GM12878 (cell line): ENCODE data around the gene UBA6. TPM values are rescaled to one million over a fixed set of nuclear protein-coding genes. Genes with fewer than 3 reads are reported as not detected.

Experiments used
- ATAC-seq: fragments of 200-7000 bp; cut with Tn5 transposase; 3 replicates; pipeline ENCODE4 v1.9.1; 2020; ENCODE audit warnings: mild to moderate bottlenecking, moderate library complexity
- BruUV-seq: library from RNA; stranded (reverse); fragments of 400-500 nt; replicated peaks from 2 replicates; lab custom pipeline; 2021; lab: Mats Ljungman, UMichigan
- CTCF ChIA-PET: fragments of 300-600 bp; sonication (Branson Sonifier 250); formaldehyde crosslinking; extraction: SDS; loops from one replicate; lab custom pipeline; 2021; ENCODE audit warnings: inconsistent platforms; lab: Yijun Ruan, JAX
- POLR2A ChIA-PET: fragments of 350-600 bp; formaldehyde crosslinking; extraction: SDS; loops from one replicate; lab custom pipeline; 2021; ENCODE audit warnings: inconsistent platforms; lab: Charles Lee
- RAD21 ChIA-PET: fragments of 300-600 bp; sonication (Branson Sonifier 250); formaldehyde crosslinking; loops from one replicate; lab custom pipeline; 2023; ENCODE audit warnings: antibody characterized with exemption; ENCODE audit not compliant: unreplicated experiment; lab: Charles Lee
- SMC1A ChIA-PET: fragments of 300-600 bp; sonication (Branson Sonifier 250); formaldehyde crosslinking; loops from one replicate; lab custom pipeline; 2023; ENCODE audit not compliant: unreplicated experiment, uncharacterized antibody; lab: Charles Lee
- DNase-seq: peaks from one replicate; pipeline ENCODE4 v3.0.0-alpha.2; 2011; ENCODE audit warnings: low read depth, low spot score
- FAIRE-seq: peaks from 3 replicates; lab custom pipeline; 2011; peaks lifted over from hg19 to GRCh38; lab: Jason Lieb, UNC
- H2AFZ ChIP-seq: 2 replicates; pipeline ENCODE4 v1.6.0; 2011; ENCODE audit warnings: low read depth, low read length, control low read depth; ENCODE audit not compliant: control insufficient read depth
- H3K27ac ChIP-seq: 2 replicates; pipeline ENCODE4 v1.5.1; 2011; ENCODE audit warnings: control low read depth; ENCODE audit not compliant: control insufficient read depth, insufficient read depth
- H3K27me3 ChIP-seq, 2 experiments: replicated peaks in 1 of 2; 2 replicates each; pipeline versions ENCODE4 v1.6.0 to v1.6.1; 2011; ENCODE audit warnings: low read length in 1 of 2; ENCODE audit not compliant: control insufficient read depth in 2 of 2, insufficient read depth in 2 of 2
- H3K36me3 ChIP-seq, 2 experiments: 2 replicates each; pipeline ENCODE4 v1.5.1; 2011; ENCODE audit warnings: low read length in 1 of 2; ENCODE audit not compliant: control insufficient read depth in 2 of 2, insufficient read depth in 2 of 2
- H3K4me1 ChIP-seq: 2 replicates; pipeline ENCODE4 v1.6.1; 2011; ENCODE audit warnings: mild to moderate bottlenecking, low read length, moderate library complexity, mixed read lengths; ENCODE audit not compliant: control insufficient read depth, insufficient read depth
- H3K4me2 ChIP-seq: 2 replicates; pipeline ENCODE4 v1.6.0; 2011; ENCODE audit warnings: control low read depth; ENCODE audit not compliant: control insufficient read depth, insufficient read depth
- H3K4me3 ChIP-seq: fragments of 200-600 bp; sonication (generic); 2 replicates; pipeline ENCODE4 v1.5.1; 2016
- H3K79me2 ChIP-seq: 2 replicates; pipeline ENCODE4 v1.6.0; 2011; ENCODE audit warnings: low read length; ENCODE audit not compliant: control insufficient read depth, insufficient read depth
- H3K9ac ChIP-seq: 2 replicates; pipeline ENCODE4 v1.8.0; 2011; ENCODE audit warnings: low read length, control low read depth, mixed read lengths; ENCODE audit not compliant: control insufficient read depth, insufficient read depth
- H3K9me3 ChIP-seq: replicated peaks from 3 replicates; pipeline ENCODE4 v1.5.1; 2011; ENCODE audit warnings: mild to moderate bottlenecking, low read length; ENCODE audit not compliant: control insufficient read depth, insufficient read depth
- H4K20me1 ChIP-seq: 2 replicates; pipeline ENCODE4 v1.6.0; 2011; ENCODE audit not compliant: control insufficient read depth, insufficient read depth
- BHLHE40 ChIP-seq, 2 experiments: fragments of 450-650 bp in 1 of 2; IDR thresholded peaks; 2 replicates each; pipeline ENCODE4 v1.6.1; 2011 to 2017; ENCODE audit warnings: low read depth in 2 of 2, borderline replicate concordance in 1 of 2, improper control_type of control experiment in 1 of 2, low read length in 1 of 2, mild to moderate bottlenecking in 1 of 2
- E4F1 ChIP-seq: fragments of 450-650 bp; IDR thresholded peaks from 2 replicates; pipeline ENCODE4 v1.6.1; 2018; ENCODE audit warnings: borderline replicate concordance, mild to moderate bottlenecking; ENCODE audit not compliant: partially characterized antibody
- ESRRA ChIP-seq: IDR thresholded peaks from 2 replicates; pipeline ENCODE4 v1.6.1; 2012; ENCODE audit warnings: mild to moderate bottlenecking, low read length, improper control_type of control experiment
- HDGF ChIP-seq: fragments of 450-650 bp; IDR thresholded peaks from 2 replicates; pipeline ENCODE4 v1.6.1; 2016; ENCODE audit warnings: antibody characterized with exemption
- NFIC ChIP-seq: IDR thresholded peaks from 2 replicates; pipeline ENCODE4 v1.6.1; 2012; ENCODE audit warnings: low read depth, mild to moderate bottlenecking, inconsistent platforms, low read length, moderate library complexity
- NR2C2 ChIP-seq: IDR thresholded peaks from 2 replicates; pipeline ENCODE4 v1.6.1; 2011; ENCODE audit warnings: borderline replicate concordance, low read depth; ENCODE audit not compliant: control insufficient read depth, insufficient read length
- POLR2A ChIP-seq: IDR thresholded peaks from 2 replicates; pipeline ENCODE4 v1.6.1; 2011; ENCODE audit warnings: low read depth, mild to moderate bottlenecking, low read length
- RBBP5 ChIP-seq: fragments of 200-600 bp; sonication (generic); conservative IDR thresholded peaks from 2 replicates; pipeline ENCODE4 v1.6.1; 2016
- REST ChIP-seq: IDR thresholded peaks from 2 replicates; pipeline ENCODE4 v1.6.1; 2012; ENCODE audit warnings: mild to moderate bottlenecking, low read depth, low read length
- RUNX3 ChIP-seq: IDR thresholded peaks from 2 replicates; pipeline ENCODE4 v1.6.1; 2012; ENCODE audit warnings: low read length, inconsistent platforms
- SREBF2 ChIP-seq: IDR thresholded peaks from 2 replicates; pipeline ENCODE4 v1.6.1; 2012; ENCODE audit warnings: mild to moderate bottlenecking, low read length
- STAT1 ChIP-seq: fragments of 450-650 bp; conservative IDR thresholded peaks from 2 replicates; pipeline ENCODE4 v1.6.1; 2014; ENCODE audit warnings: antibody characterized with exemption, mild to moderate bottlenecking
- TAF1 ChIP-seq: IDR thresholded peaks from 2 replicates; pipeline ENCODE4 v1.6.1; 2011; ENCODE audit warnings: mild to moderate bottlenecking, low read depth, low read length, borderline replicate concordance
- ZBED1 ChIP-seq: IDR thresholded peaks from 2 replicates; pipeline ENCODE4 v1.6.1; 2016; ENCODE audit warnings: borderline replicate concordance
- WGBS: methylation state at CpG from one replicate; pipeline ENCODE4 v1.1.6; 2016; ENCODE audit warnings: low lambda C conversion rate; ENCODE audit not compliant: insufficient replicate concordance, insufficient coverage; ENCODE audit errors: missing lambda C conversion rate; 5-methylcytosine and 5-hydroxymethylcytosine counted together
- in situ Hi-C: fragments of 300-500 bp; cut with MboI; formaldehyde crosslinking; loops from 9 replicates; pipeline ENCODE4 v1.14.3; 2018; ENCODE audit warnings: mixed read lengths
- intact Hi-C: fragments of 100-400 bp; cut with micrococcal nuclease; formaldehyde crosslinking; loops from one replicate; pipeline ENCODE4 v1.14.2; 2022; ENCODE audit not compliant: unreplicated experiment
- polyA plus RNA-seq, 11 experiments: library from polyadenylated mRNA; depleted of rRNA in 4 of 11; unstranded in 6 of 11; stranded (reverse) in 5 of 11; fragments of >200 nt; fragmentation: Nextera tagmentation in 4 of 11; fragmentation: Illumina TruSeq in 1 of 11; extraction: Ambion mirVana in 4 of 11; extraction: Trizol in 1 of 11; gene quantifications; 1 replicate in 1 of 11; 2 replicates in 10 of 11; pipeline versions ENCODE4 v1.2.1 to v1.2.3, GENCODE V29; 2011 to 2016; ENCODE audit warnings: inconsistent platforms in 2 of 11, missing spikeins in 2 of 11, low read depth in 1 of 11
- total RNA-seq, 4 experiments: library from RNA; depleted of rRNA in 3 of 4; stranded (reverse); fragments of >200 nt in 3 of 4; fragmentation: Illumina TruSeq in 1 of 4; extraction: Trizol in 1 of 4; gene quantifications; 2 replicates each; pipeline versions ENCODE4 v1.2.1 to v1.2.3, GENCODE V29; 2013 to 2021
- TF ChIP-seq, protein P1 (sequence below): IDR thresholded peaks from 2 replicates; pipeline ENCODE4 v1.6.1; 2011; ENCODE audit warnings: borderline replicate concordance, low read depth, mild to moderate bottlenecking, moderate library complexity, mixed read lengths, low read length; ENCODE audit not compliant: insufficient read depth; ENCODE audit errors: extremely low read length

Gene UBA6
- total and polyA plus RNA-seq, 10 of the 15 experiments (the other 5 are each of a cell fraction or from before 2014, with no cell fraction given), result 7.9 to 70.6 (median 34.7) TPM

DNA sequence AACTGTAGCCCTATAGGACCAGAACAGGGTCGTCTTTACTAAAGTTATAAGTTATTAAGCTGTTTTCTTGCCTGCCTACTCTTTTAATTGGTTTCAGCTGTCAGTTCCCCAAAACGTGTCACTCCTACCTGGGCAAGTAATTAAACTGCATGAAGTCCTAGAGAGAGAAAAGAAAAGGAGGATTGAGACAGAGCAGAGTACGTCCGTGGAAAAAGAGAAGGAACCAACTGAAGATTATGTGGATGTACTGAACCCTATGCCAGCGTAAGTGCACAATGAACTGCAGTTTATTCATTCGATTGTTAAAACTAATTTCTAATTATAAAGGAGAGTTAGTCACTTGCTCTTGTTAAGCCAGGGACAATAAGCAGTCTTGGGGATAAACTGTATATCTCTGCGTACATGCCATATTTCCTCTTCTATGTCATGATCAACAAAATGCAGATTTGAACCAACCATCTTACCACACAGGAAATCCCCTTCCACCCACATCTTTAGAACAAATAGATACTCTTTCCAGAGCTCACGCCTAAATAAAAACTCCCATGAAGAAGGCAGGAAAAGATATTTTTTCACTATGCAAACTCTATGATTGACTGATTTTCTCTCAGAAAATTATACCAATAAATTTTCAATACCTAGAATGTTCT, 119.6 kb downstream of the UBA6 start (continued):
- TF ChIP-seq REST (no peak), RBBP5 (no peak), NFIC (peak; percentile 61), NR2C2 (no peak), ZBED1 (peak; percentile 87; the same call in 1 of the 2 replicates)
- TF ChIP-seq, all 136 proteins: peak for 14

- ChIA-PET CTCF (interaction anchor here (0.8 to 2.6 kb wide), 3 partner anchors 11 to 46 kb away, joined by 3 to 10 read pairs (median 4); no protein-coding TSS in a partner anchor), POLR2A (interaction anchor here (0.6 to 1.3 kb wide), 4 partner anchors 13 to 30 kb away, joined by 3 to 5 read pairs (median 3); no protein-coding TSS in a partner anchor), RAD21 (interaction anchor here (0.7 to 1.4 kb wide), 4 partner anchors 9 to 120 kb away, joined by 3 to 4 read pairs (median 4); partner anchors contain the start of gene UBA6), SMC1A (interaction anchor here (0.6 to 3.3 kb wide), 10 partner anchors 9 to 766 kb away, joined by 3 to 18 read pairs (median 4); partner anchors contain the start of gene CENPC)
- Histone ChIP-seq H3K9me3 (no peaks in the 10 kb centered on the region; the same call in 2 of the 3 replicates), H3K79me2 (no peaks in the 10 kb centered on the region), H2AFZ (peak overlapping the region; percentile 58), H3K27me3 (no peaks in the 10 kb centered on the region), H3K36me3 (no peaks in the 10 kb centered on the region), H3K4me1 (peaks cover 24% of the 10 kb centered on the region), H3K4me2 (peak overlapping the region; percentile 45; the same call in 1 of the 2 replicates), H4K20me1 (no peaks in the 10 kb centered on the region), H3K4me3 (peak overlapping the region; percentile 40), H3K9ac (no peak overlapping the region), H3K27ac (peak overlapping the region; percentile 8)
- 18% methylated on average over 3 of the region's 3 CpGs for WGBS
- BruUV-seq, result no TSS peak
- ATAC-seq (peak; percentile 49), FAIRE-seq (no peak), DNase-seq (no peak)
- in situ Hi-C loops (no loop called here), intact Hi-C loops (loop anchor here (2.0 kb wide), 1 partner anchor 32 kb away; no protein-coding TSS in a partner anchor)
- TF ChIP-seq ZBED1, result no peak
- peak; percentile 47; the same call in 1 of the 2 replicates for TF ChIP-seq RUNX3
- no peak for TF ChIP-seq HDGF
- no peak for TF ChIP-seq SREBF2
- no peak for TF ChIP-seq STAT1
- TF ChIP-seq E4F1, result no peak
- TF ChIP-seq NFIC, result peak; percentile 17; the same call in 1 of the 2 replicates
- TF ChIP-seq POLR2A, result no peak
- TF ChIP-seq, protein P1, sequence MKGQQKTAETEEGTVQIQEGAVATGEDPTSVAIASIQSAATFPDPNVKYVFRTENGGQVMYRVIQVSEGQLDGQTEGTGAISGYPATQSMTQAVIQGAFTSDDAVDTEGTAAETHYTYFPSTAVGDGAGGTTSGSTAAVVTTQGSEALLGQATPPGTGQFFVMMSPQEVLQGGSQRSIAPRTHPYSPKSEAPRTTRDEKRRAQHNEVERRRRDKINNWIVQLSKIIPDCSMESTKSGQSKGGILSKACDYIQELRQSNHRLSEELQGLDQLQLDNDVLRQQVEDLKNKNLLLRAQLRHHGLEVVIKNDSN, result no peak
- no peak for TF ChIP-seq TAF1
- TF ChIP-seq BHLHE40 (IDR thresholded peaks at IDR 0.05; ENCODE audit: borderline replicate concordance in 1 of 2, low read depth in 2 of 2, low read length in 1 of 2), result no peak
- no peak for TF ChIP-seq ESRRA
These were observed 120.4 kb downstream of the UBA6 start for GRCh38 chr4:67580577-67580976.
